Measurements from ENCODE around the gene TMEM171. TPM values are rescaled to one million over a fixed set of nuclear protein-coding genes. Genes with fewer than 3 reads are reported as not detected.
A peak's percentile ranks its signal among the peaks of the same experiment; 100 is the strongest.

TMEM171 gene
- total and polyA plus RNA-seq, 2 of the 8 experiments (the other 6 are each of a cell fraction or from before 2014, with no cell fraction given): 1.0 to 2.2 TPM

GRCh38 chr5:73116506-73116905, 3.9 kb upstream of the TMEM171 start:
- no peak overlapping the region for H2BK120ac ChIP-seq (replicated peaks; ENCODE audit: low read depth, low read length)
- H3K36me3 ChIP-seq (ENCODE audit: control insufficient read depth in 2 of 4, insufficient read depth in 4 of 4, low read length in 3 of 4): no peaks in the 10 kb centered on the region
- no peak overlapping the region for H2AFZ ChIP-seq (ENCODE audit: low read length)
- no peak overlapping the region for H3K56ac ChIP-seq (replicated peaks; ENCODE audit: insufficient read length, low read depth, low read length)
- no peak overlapping the region for H3K23ac ChIP-seq (ENCODE audit: insufficient read length)
- no peaks in the 10 kb centered on the region for H4K20me1 ChIP-seq (replicated peaks in 1 of 2; ENCODE audit: control insufficient read depth in 1 of 2, insufficient read depth in 2 of 2, low read length in 2 of 2)
- no peaks in the 10 kb centered on the region for H3K9me3 ChIP-seq (ENCODE audit: insufficient read depth in 2 of 2, low read depth in 1 of 2, low read length in 1 of 2)
- no peak overlapping the region for H3K18ac ChIP-seq (ENCODE audit: extremely low read depth, low read length)
- no peak overlapping the region for H3K9ac ChIP-seq (replicated peaks in 1 of 4; ENCODE audit: extremely low read depth in 1 of 4, low read depth in 3 of 4, low read length in 3 of 4)
- DNase-seq (ENCODE audit: low read depth in 1 of 2, low spot score in 2 of 2) (peak in 1 of 2 experiments; percentile 6), FAIRE-seq (no peak)
- peaks cover 0 to 3% (median 1%) of the 10 kb centered on the region in 4 experiments; a peak in 3 of 7 replicates for H3K4me1 ChIP-seq (replicated peaks in 1 of 4; ENCODE audit: control insufficient read depth in 3 of 4, insufficient read depth in 4 of 4, low read length in 3 of 4)
- H3K79me2 ChIP-seq (ENCODE audit: control insufficient read depth in 1 of 2, insufficient read depth in 2 of 2, low read length in 2 of 2): no peaks in the 10 kb centered on the region
- H3K27ac ChIP-seq (ENCODE audit: low read depth, low read length): no peak overlapping the region
- ChIA-PET CTCF (ENCODE audit: partially characterized antibody) (interaction anchor here (1.0 to 2.2 kb wide), 5 partner anchors 17 to 100 kb away, joined by 3 to 9 read pairs (median 3); no protein-coding TSS in a partner anchor), POLR2A (ENCODE audit: partially characterized antibody) (interaction anchor here (0.6 kb wide), 1 partner anchor 197 kb away, joined by 3 read pairs; no protein-coding TSS in a partner anchor)
- H3K23me2 ChIP-seq (ENCODE audit: low read depth, low read length): peaks cover 12% of the 10 kb centered on the region
- H2BK12ac ChIP-seq (ENCODE audit: low read depth, low read length): no peak overlapping the region
- H3K79me1 ChIP-seq (ENCODE audit: low read depth, low read length): no peaks in the 10 kb centered on the region
- peaks cover 0 to 31% (median 22%) of the 10 kb centered on the region in 4 experiments; a peak in 6 of 7 replicates for H3K27me3 ChIP-seq (replicated peaks in 1 of 4; ENCODE audit: control insufficient read depth in 3 of 4, extremely low read depth in 1 of 4, insufficient read depth in 3 of 4, low read length in 3 of 4)
- no peak overlapping the region for H3K4me2 ChIP-seq (ENCODE audit: insufficient read depth in 1 of 2, low read depth in 2 of 2, low read length in 2 of 2)
- H2AK5ac ChIP-seq (ENCODE audit: low read depth, low read length): no peak overlapping the region
- H3K4ac ChIP-seq (replicated peaks; ENCODE audit: insufficient read length, low read depth, low read length): no peak overlapping the region
- no peak overlapping the region for H2BK20ac ChIP-seq (ENCODE audit: low read length)
- no peak overlapping the region for H2BK5ac ChIP-seq (ENCODE audit: low read depth, low read length)
- WGBS, 2 experiments (ENCODE audit: extremely low coverage in 1 of 2, insufficient coverage in 1 of 2, insufficient read length in 1 of 2, insufficient replicate concordance in 2 of 2, low coverage in 1 of 2, low lambda C conversion rate in 2 of 2, missing lambda C conversion rate in 1 of 2): 77% methylated on average over 2 of the region's 2 CpGs; no CpG with 5 or more reads in 1 of the 2 experiments
- no peak overlapping the region for H4K8ac ChIP-seq (ENCODE audit: extremely low read depth, insufficient read depth, low read length)
- H2BK15ac ChIP-seq (ENCODE audit: low read length): no peak overlapping the region
- no peak overlapping the region for H4K91ac ChIP-seq (replicated peaks; ENCODE audit: insufficient read length, low read length)
- no peak overlapping the region for H4K5ac ChIP-seq (ENCODE audit: insufficient read length, low read depth, low read length)
- no peak overlapping the region for H3K14ac ChIP-seq (ENCODE audit: insufficient read length)
- H3K4me3 ChIP-seq (ENCODE audit: extremely low read depth in 1 of 4, insufficient read depth in 2 of 4, low read depth in 3 of 4, low read length in 4 of 4): no peak overlapping the region
- TF ChIP-seq PHF8 (conservative IDR thresholded peaks at IDR 0.05; ENCODE audit: low read depth, low read length) (no peak), SIX5 (IDR thresholded peaks at IDR 0.05; ENCODE audit: low read depth, low read length) (no peak), SUZ12 (IDR thresholded peaks at IDR 0.05; ENCODE audit: low read length) (no peak), GTF2F1 (IDR thresholded peaks at IDR 0.05; ENCODE audit: borderline replicate concordance, low read depth, low read length) (no peak), KDM5A (IDR thresholded peaks at IDR 0.05; ENCODE audit: low read length) (no peak), CREB1 (IDR thresholded peaks at IDR 0.05) (no peak), CBX8 (IDR thresholded peaks at IDR 0.05; ENCODE audit: borderline replicate concordance, low read depth, low read length) (no peak)
- TF ChIP-seq, protein P1, sequence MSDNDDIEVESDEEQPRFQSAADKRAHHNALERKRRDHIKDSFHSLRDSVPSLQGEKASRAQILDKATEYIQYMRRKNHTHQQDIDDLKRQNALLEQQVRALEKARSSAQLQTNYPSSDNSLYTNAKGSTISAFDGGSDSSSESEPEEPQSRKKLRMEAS (IDR thresholded peaks at IDR 0.05): no peak
